CD4-positive, alpha-beta memory T cell (primary cell): ENCODE data around the gene GNPAT. TPM values are rescaled to one million over a fixed set of nuclear protein-coding genes. Genes with fewer than 3 reads are reported as not detected.

Experiments used
- CTCF ChIA-PET: fragments of 350-600 bp; sonication (Branson Sonifier 250); formaldehyde crosslinking; loops from one replicate; lab custom pipeline; 2021; ENCODE audit warnings: inconsistent platforms; ENCODE audit not compliant: partially characterized antibody; lab: Charles Lee
- POLR2A ChIA-PET: fragments of 350-600 bp; sonication (Branson Sonifier 250); formaldehyde crosslinking; loops from one replicate; lab custom pipeline; 2021; ENCODE audit not compliant: partially characterized antibody; lab: Charles Lee
- DNase-seq, 5 donors: peaks; one replicate each; pipeline versions ENCODE4 v3.0.0 to v3.0.0-alpha.2; 2020 to 2022; ENCODE audit warnings: mixed read lengths in 1 of 5
- H3K27ac ChIP-seq: one replicate; pipeline ENCODE4 v1.7.0; 2013; ENCODE audit warnings: low read depth, low read length
- H3K27me3 ChIP-seq: 2 replicates; pipeline ENCODE4 v1.7.0; 2013; ENCODE audit warnings: mild to moderate bottlenecking, low read length, moderate library complexity; ENCODE audit not compliant: insufficient read depth
- H3K36me3 ChIP-seq: 2 replicates; pipeline ENCODE4 v1.7.0; 2013; ENCODE audit warnings: mild to moderate bottlenecking, low read length, moderate library complexity; ENCODE audit not compliant: insufficient read depth
- H3K4me1 ChIP-seq: 2 replicates; pipeline ENCODE4 v1.7.0; 2013; ENCODE audit warnings: mild to moderate bottlenecking, low read length, moderate library complexity; ENCODE audit not compliant: insufficient read depth
- H3K4me3 ChIP-seq, 2 donors: one replicate each; pipeline ENCODE4 v1.7.0; 2013; ENCODE audit warnings: low read length in 2 of 2, mild to moderate bottlenecking in 1 of 2
- H3K9me3 ChIP-seq, 2 donors: one replicate each; pipeline ENCODE4 v1.7.0; 2013; ENCODE audit warnings: low read length in 2 of 2, control low read depth in 1 of 2; ENCODE audit not compliant: control insufficient read depth in 1 of 2
- H3K27ac Mint-ChIP-seq, 7 donors: one replicate each; pipeline ENCODE4 v1.8.0; 2020 to 2021; ENCODE audit warnings: mixed read lengths in 7 of 7, mild to moderate bottlenecking in 6 of 7, inconsistent platforms in 3 of 7, moderate library complexity in 3 of 7
- H3K27me3 Mint-ChIP-seq, 2 donors: one replicate each; pipeline ENCODE4 v1.8.0; 2020 to 2021; ENCODE audit warnings: mixed read lengths in 2 of 2
- H3K36me3 Mint-ChIP-seq, 2 donors: one replicate each; pipeline ENCODE4 v1.8.0; 2020 to 2021; ENCODE audit warnings: mixed read lengths in 2 of 2, inconsistent platforms in 1 of 2, mild to moderate bottlenecking in 1 of 2
- H3K4me1 Mint-ChIP-seq, 4 donors: one replicate each; pipeline ENCODE4 v1.8.0; 2020 to 2021; ENCODE audit warnings: mixed read lengths in 4 of 4, mild to moderate bottlenecking in 1 of 4
- H3K4me3 Mint-ChIP-seq, 8 donors: one replicate each; pipeline ENCODE4 v1.8.0; 2020 to 2021; ENCODE audit warnings: mixed read lengths in 8 of 8, mild to moderate bottlenecking in 7 of 8, moderate library complexity in 6 of 8, inconsistent platforms in 3 of 8
- H3K9me3 Mint-ChIP-seq, 8 donors: one replicate each; pipeline ENCODE4 v1.8.0; 2020 to 2021; ENCODE audit warnings: mixed read lengths in 8 of 8, mild to moderate bottlenecking in 5 of 8, inconsistent platforms in 3 of 8, moderate library complexity in 1 of 8
- intact Hi-C: fragments of 100-400 bp; cut with micrococcal nuclease; formaldehyde crosslinking; loops from one replicate; pipeline ENCODE4 v1.15.1; 2023
- polyA plus RNA-seq, 2 donors: library from polyadenylated mRNA; unstranded; fragments of 300-500 nt; fragmentation: Illumina TruSeq; gene quantifications; one replicate each; pipeline ENCODE4 v1.2.3, GENCODE V29; 2021
- total RNA-seq, 2 experiments: library from RNA; stranded (reverse); gene quantifications; one replicate each; pipeline ENCODE4 v1.2.3, GENCODE V29; 2021

Gene GNPAT
- total and polyA plus RNA-seq, 4 experiments from 2014 or later, result 35.7 to 51.9 (median 39.0) TPM

GRCh38 chr1:231219422-231220401 lies 21.3 kb upstream of the GNPAT start:
- no peak for DNase-seq
- Mint-ChIP-seq H3K36me3 (peaks cover 12 to 15% of the 10 kb centered on the region in 2 donors), H3K4me3 (no peak overlapping the region), H3K27ac (no peak overlapping the region), H3K27me3 (peaks cover 0 to 4% of the 10 kb centered on the region in 2 donors), H3K4me1 (peaks cover 0 to 5% (median 2%) of the 10 kb centered on the region in 4 donors), H3K9me3 (no peaks in the 10 kb centered on the region)
- CTCF ChIA-PET, result interaction anchor here (0.6 kb wide), 1 partner anchor 97 kb away, joined by 3 read pairs; no protein-coding TSS in a partner anchor
- Histone ChIP-seq H3K9me3 (no peaks in the 10 kb centered on the region), H3K4me1 (no peaks in the 10 kb centered on the region), H3K4me3 (no peak overlapping the region), H3K27ac (no peak overlapping the region), H3K36me3 (peaks cover 7% of the 10 kb centered on the region), H3K27me3 (no peaks in the 10 kb centered on the region)
- intact Hi-C loops, result loop anchor here (10.0 kb wide), 1 partner anchor 545 kb away; no protein-coding TSS in a partner anchor
- POLR2A ChIA-PET, result no interaction called here

DNA sequence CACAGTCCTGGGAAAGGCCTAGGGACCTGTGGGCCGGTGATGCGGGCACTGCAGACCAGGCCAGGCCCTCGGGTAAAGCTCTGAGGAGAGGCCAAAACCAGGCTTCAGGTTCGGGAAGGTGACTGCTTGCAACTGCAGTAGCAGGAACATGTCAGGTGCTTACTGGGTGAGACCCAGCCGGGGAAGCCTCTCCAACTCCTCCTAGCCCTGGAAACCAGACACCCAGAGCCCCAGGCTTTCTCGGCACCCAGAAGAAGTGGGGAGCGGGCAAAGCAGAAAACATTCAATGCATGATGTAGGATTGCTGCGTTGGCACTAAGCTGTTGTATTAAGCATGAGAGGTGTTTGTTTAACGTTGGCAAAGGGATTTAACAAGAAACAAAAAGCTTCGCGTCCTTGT lies 20.2 kb upstream of the GNPAT start:
- peaks cover 0 to 4% of the 10 kb centered on the region in 2 donors for H3K27me3 Mint-ChIP-seq
- ChIA-PET CTCF (interaction anchor here (1.7 kb wide), 1 partner anchor 9 kb away, joined by 4 read pairs; no protein-coding TSS in a partner anchor), POLR2A (no interaction called here)
- Histone ChIP-seq H3K27me3 (no peaks in the 10 kb centered on the region), H3K36me3 (peaks cover 17% of the 10 kb centered on the region), H3K27ac (no peak overlapping the region), H3K9me3 (no peaks in the 10 kb centered on the region), H3K4me1 (no peaks in the 10 kb centered on the region), H3K4me3 (no peak overlapping the region)
- H3K36me3 Mint-ChIP-seq, result peaks cover 22 to 26% of the 10 kb centered on the region in 2 donors
- DNase-seq, result no peak
- H3K4me3 Mint-ChIP-seq, result no peak overlapping the region
- peaks cover 0 to 5% (median 0%) of the 10 kb centered on the region in 4 donors for H3K4me1 Mint-ChIP-seq
- intact Hi-C loops, result no loop called here
- no peak overlapping the region for H3K27ac Mint-ChIP-seq
- no peaks in the 10 kb centered on the region for H3K9me3 Mint-ChIP-seq

DNA sequence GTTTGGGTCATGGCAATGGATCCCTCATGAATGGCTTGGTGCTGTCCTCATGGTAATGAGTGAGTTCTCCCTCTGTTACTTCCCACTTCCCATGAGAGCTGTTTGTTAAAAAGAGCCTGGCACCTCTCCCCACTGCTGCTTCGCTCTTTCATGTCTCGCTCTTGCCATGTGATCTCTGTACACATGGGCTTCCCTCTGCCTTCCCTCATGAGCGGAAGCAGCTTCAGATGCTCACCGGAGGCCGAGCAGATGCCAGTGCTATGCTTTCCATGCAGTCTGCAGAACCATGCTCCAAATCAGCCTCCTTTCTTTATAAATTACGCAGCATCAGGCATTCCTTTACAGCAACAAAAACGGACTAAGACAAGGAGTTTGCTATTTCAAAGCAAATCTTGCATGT lies 14.9 kb upstream of the GNPAT start:
- Mint-ChIP-seq H3K36me3 (peaks cover 52 to 68% of the 10 kb centered on the region in 2 donors), H3K27me3 (no peaks in the 10 kb centered on the region), H3K9me3 (no peaks in the 10 kb centered on the region), H3K27ac (no peak overlapping the region), H3K4me3 (no peak overlapping the region), H3K4me1 (peaks cover 4 to 22% (median 13%) of the 10 kb centered on the region in 4 donors)
- Histone ChIP-seq H3K4me1 (no peaks in the 10 kb centered on the region), H3K9me3 (no peaks in the 10 kb centered on the region), H3K36me3 (peaks cover 30% of the 10 kb centered on the region), H3K4me3 (no peak overlapping the region), H3K27ac (no peak overlapping the region), H3K27me3 (no peaks in the 10 kb centered on the region)
- no peak for DNase-seq
- CTCF ChIA-PET, result no interaction called here
- POLR2A ChIA-PET, result interaction anchor here (0.7 kb wide), 1 partner anchor 13 kb away, joined by 3 read pairs; no protein-coding TSS in a partner anchor
- intact Hi-C loops, result no loop called here

DNA sequence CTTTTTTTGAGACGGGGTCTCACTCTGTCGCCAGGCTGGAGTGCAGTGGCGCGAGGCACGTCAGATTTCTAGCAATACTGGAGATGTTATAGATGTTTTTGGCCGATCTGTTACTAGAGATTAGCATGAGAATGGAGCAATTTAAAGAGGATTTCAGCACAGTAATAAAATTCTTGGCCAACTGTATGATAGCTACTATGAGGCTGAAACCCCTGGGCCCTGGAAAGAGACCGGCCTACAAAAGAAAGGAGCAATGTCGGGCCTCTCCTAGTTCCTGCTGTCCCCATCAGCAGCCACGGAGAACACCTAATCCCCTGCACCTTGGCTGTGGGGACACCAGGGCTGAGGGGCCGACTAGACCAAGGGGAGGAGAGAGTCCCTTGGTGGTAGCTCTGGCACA lies 9.5 kb upstream of the GNPAT start:
- peak overlapping the region in 1 of 7 donors; percentile 8 for H3K27ac Mint-ChIP-seq
- no peaks in the 10 kb centered on the region for H3K27me3 ChIP-seq
- H3K27me3 Mint-ChIP-seq, result no peaks in the 10 kb centered on the region
- CTCF ChIA-PET, result no interaction called here
- no peaks in the 10 kb centered on the region for H3K9me3 Mint-ChIP-seq
- H3K4me3 ChIP-seq, result no peak overlapping the region
- intact Hi-C loops, result no loop called here
- no peak overlapping the region for H3K4me3 Mint-ChIP-seq
- H3K9me3 ChIP-seq, result no peaks in the 10 kb centered on the region
- no peak overlapping the region for H3K27ac ChIP-seq
- H3K4me1 ChIP-seq, result peaks cover 22% of the 10 kb centered on the region
- DNase-seq, result no peak
- H3K36me3 ChIP-seq, result peaks cover 14% of the 10 kb centered on the region
- H3K4me1 Mint-ChIP-seq, result peaks cover 19 to 52% (median 41%) of the 10 kb centered on the region in 4 donors
- POLR2A ChIA-PET, result interaction anchor here (1.0 kb wide), 1 partner anchor 10 kb away, joined by 4 read pairs; no protein-coding TSS in a partner anchor
- peaks cover 50 to 64% of the 10 kb centered on the region in 2 donors for H3K36me3 Mint-ChIP-seq

GRCh38 chr1:231232870-231233734 lies 7.9 kb upstream of the GNPAT start:
- intact Hi-C loops, result no loop called here
- Histone ChIP-seq H3K27ac (no peak overlapping the region), H3K36me3 (peaks cover 15% of the 10 kb centered on the region), H3K27me3 (no peaks in the 10 kb centered on the region), H3K9me3 (no peaks in the 10 kb centered on the region), H3K4me3 (no peak overlapping the region), H3K4me1 (peaks cover 33% of the 10 kb centered on the region)
- Mint-ChIP-seq H3K27ac (peak overlapping the region in 1 of 7 donors; percentile 13), H3K27me3 (no peaks in the 10 kb centered on the region), H3K36me3 (peaks cover 52 to 65% of the 10 kb centered on the region in 2 donors), H3K4me1 (peaks cover 25 to 62% (median 50%) of the 10 kb centered on the region in 4 donors), H3K9me3 (no peaks in the 10 kb centered on the region), H3K4me3 (no peak overlapping the region)
- DNase-seq, result no peak
- POLR2A ChIA-PET, result no interaction called here
- CTCF ChIA-PET, result no interaction called here

- no peak overlapping the region for H3K4me3 ChIP-seq
- no peak overlapping the region for H3K4me3 Mint-ChIP-seq
- no peaks in the 10 kb centered on the region for H3K27me3 ChIP-seq
- peak overlapping the region in 2 of 7 donors; percentile 13 to 31 for H3K27ac Mint-ChIP-seq
- no peak for DNase-seq
- H3K9me3 Mint-ChIP-seq, result no peaks in the 10 kb centered on the region
- peaks cover 27 to 68% (median 56%) of the 10 kb centered on the region in 4 donors for H3K4me1 Mint-ChIP-seq
- peaks cover 56 to 71% of the 10 kb centered on the region in 2 donors for H3K36me3 Mint-ChIP-seq
- peaks cover 23% of the 10 kb centered on the region for H3K36me3 ChIP-seq
- H3K4me1 ChIP-seq, result peaks cover 33% of the 10 kb centered on the region
- CTCF ChIA-PET, result no interaction called here
- no peaks in the 10 kb centered on the region for H3K27me3 Mint-ChIP-seq
- no peak overlapping the region for H3K27ac ChIP-seq
- intact Hi-C loops, result no loop called here
- POLR2A ChIA-PET, result no interaction called here
- no peaks in the 10 kb centered on the region for H3K9me3 ChIP-seq
Observed at GRCh38 chr1:231233735-231234417, 7.1 kb upstream of the GNPAT start.
